Lung (tissue), 12 donors: Measurements from ENCODE around the gene TMEM134. TPM values are rescaled to one million over a fixed set of nuclear protein-coding genes. Genes with fewer than 3 reads are reported as not detected.
A peak's percentile ranks its signal among the peaks of the same experiment; 100 is the strongest.

Experiments
- ATAC-seq: fragments of 200-7000 bp; cut with Tn5 transposase; one replicate; pipeline ENCODE4 v1.9.1; 2020; ENCODE audit warnings: moderate number of reproducible peaks; ENCODE audit not compliant: insufficient read depth, low FRiP score
- DNase-seq, 3 donors: peaks; one replicate each; pipeline ENCODE4 v3.0.0-alpha.2; 2013 to 2017
- H3K27ac ChIP-seq, 2 donors: one replicate each; pipeline ENCODE4 v1.5.1; 2013; ENCODE audit warnings: mild to moderate bottlenecking in 2 of 2, moderate library complexity in 2 of 2, control low read depth in 1 of 2, inconsistent platforms in 1 of 2, low read depth in 1 of 2, low read length in 1 of 2
- H3K27me3 ChIP-seq, 3 donors: one replicate each; pipeline ENCODE4 v1.5.1; 2013; ENCODE audit warnings: low read length in 2 of 3; ENCODE audit not compliant: control insufficient read depth in 3 of 3, insufficient read depth in 3 of 3
- H3K36me3 ChIP-seq, 4 donors: one replicate each; pipeline ENCODE4 v1.5.1; 2013; ENCODE audit warnings: low read length in 4 of 4, mild to moderate bottlenecking in 1 of 4, moderate library complexity in 1 of 4; ENCODE audit not compliant: control insufficient read depth in 4 of 4, insufficient read depth in 4 of 4
- H3K4me1 ChIP-seq, 5 donors: one replicate each; pipeline ENCODE4 v1.5.1; 2013; ENCODE audit warnings: low read length in 5 of 5, mild to moderate bottlenecking in 2 of 5, moderate library complexity in 1 of 5; ENCODE audit not compliant: control insufficient read depth in 5 of 5, insufficient read depth in 5 of 5
- H3K4me3 ChIP-seq: one replicate; pipeline ENCODE4 v1.5.1; 2013; ENCODE audit warnings: mild to moderate bottlenecking, control low read depth, moderate library complexity
- H3K9ac ChIP-seq, 2 donors: one replicate each; pipeline ENCODE4 v1.5.1; 2013; ENCODE audit warnings: low read length in 2 of 2, control low read depth in 1 of 2; ENCODE audit not compliant: insufficient read depth in 1 of 2
- H3K9me3 ChIP-seq, 4 donors: one replicate each; pipeline ENCODE4 v1.5.1; 2013; ENCODE audit warnings: low read length in 3 of 4, mild to moderate bottlenecking in 1 of 4, moderate library complexity in 1 of 4; ENCODE audit not compliant: control insufficient read depth in 4 of 4, insufficient read depth in 3 of 4
- whole genome bisulfite sequencing, 2 donors: extraction: QIAGEN DNeasy Blood & Tissue Kit; methylation state at CpG; one replicate each; pipeline ENCODE4 v1.1.7; 2013; 5-methylcytosine and 5-hydroxymethylcytosine counted together
- polyA plus RNA-seq, 2 donors: library from polyadenylated mRNA; stranded (reverse); fragments of 200-250 nt; gene quantifications; one replicate each; pipeline ENCODE4 v1.2.1, GENCODE V29; 2013
- total RNA-seq, 2 donors: library from RNA; depleted of rRNA in 1 of 2; stranded (reverse); fragments of >200 nt in 1 of 2; gene quantifications; one replicate each; pipeline ENCODE4 v1.2.1, GENCODE V29; 2014 to 2021
- TF ChIP-seq, protein P1 (sequence below): IDR thresholded peaks from 2 replicates; pipeline ENCODE4 v1.5.1; 2012; ENCODE audit warnings: mild to moderate bottlenecking; ENCODE audit errors: control extremely low read depth, extremely low read depth
- donor health status: control.
- donor health status: control.
- donor health status: Bipolar disorder and iron deficiency.
- donor health status: healthy.
- donor health status: DM: yes; HTN: yes; CAD: no.

Gene TMEM134
- total and polyA plus RNA-seq, 4 donors = 32.5 to 91.4 (median 83.1) TPM

GRCh38 chr11:67448220-67448609 is 20.8 kb downstream of the TMEM134 start:
- H3K27ac ChIP-seq = no peak overlapping the region
- no peak for ATAC-seq
- 93 to 94% methylated on average over 7 of the region's 7 CpGs for WGBS, 2 donors
- no peaks in the 10 kb centered on the region for H3K36me3 ChIP-seq
- H3K4me3 ChIP-seq = no peak overlapping the region
- no peak for DNase-seq
- no peaks in the 10 kb centered on the region for H3K9me3 ChIP-seq
- TF ChIP-seq, protein P1, sequence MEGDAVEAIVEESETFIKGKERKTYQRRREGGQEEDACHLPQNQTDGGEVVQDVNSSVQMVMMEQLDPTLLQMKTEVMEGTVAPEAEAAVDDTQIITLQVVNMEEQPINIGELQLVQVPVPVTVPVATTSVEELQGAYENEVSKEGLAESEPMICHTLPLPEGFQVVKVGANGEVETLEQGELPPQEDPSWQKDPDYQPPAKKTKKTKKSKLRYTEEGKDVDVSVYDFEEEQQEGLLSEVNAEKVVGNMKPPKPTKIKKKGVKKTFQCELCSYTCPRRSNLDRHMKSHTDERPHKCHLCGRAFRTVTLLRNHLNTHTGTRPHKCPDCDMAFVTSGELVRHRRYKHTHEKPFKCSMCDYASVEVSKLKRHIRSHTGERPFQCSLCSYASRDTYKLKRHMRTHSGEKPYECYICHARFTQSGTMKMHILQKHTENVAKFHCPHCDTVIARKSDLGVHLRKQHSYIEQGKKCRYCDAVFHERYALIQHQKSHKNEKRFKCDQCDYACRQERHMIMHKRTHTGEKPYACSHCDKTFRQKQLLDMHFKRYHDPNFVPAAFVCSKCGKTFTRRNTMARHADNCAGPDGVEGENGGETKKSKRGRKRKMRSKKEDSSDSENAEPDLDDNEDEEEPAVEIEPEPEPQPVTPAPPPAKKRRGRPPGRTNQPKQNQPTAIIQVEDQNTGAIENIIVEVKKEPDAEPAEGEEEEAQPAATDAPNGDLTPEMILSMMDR = no peak
- no peak overlapping the region for H3K9ac ChIP-seq
- H3K4me1 ChIP-seq = no peaks in the 10 kb centered on the region
- no peaks in the 10 kb centered on the region for H3K27me3 ChIP-seq

DNA sequence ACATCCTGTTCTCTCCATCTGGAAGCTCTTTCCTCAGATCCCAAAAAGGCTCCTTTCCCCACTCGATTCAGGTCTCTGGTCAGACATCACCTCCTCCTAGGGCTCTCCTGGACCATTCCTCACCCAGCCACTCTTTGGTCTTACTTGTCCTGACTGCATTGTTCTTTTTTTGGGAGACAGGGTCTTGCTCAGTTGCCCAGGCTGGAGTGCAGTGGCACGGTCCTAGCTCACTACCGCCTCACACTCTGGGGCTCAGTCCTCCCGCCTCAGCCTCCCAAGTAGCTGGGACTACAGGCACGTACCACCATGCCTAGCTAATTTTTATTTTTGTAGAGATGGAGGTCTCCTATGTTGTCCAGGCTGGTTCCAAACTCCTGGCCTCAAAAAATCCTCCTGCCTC is 23.5 kb downstream of the TMEM134 start:
- Histone ChIP-seq H3K4me3 (no peak overlapping the region), H3K27me3 (no peaks in the 10 kb centered on the region), H3K4me1 (peaks cover 0 to 7% (median 3%) of the 10 kb centered on the region in 5 donors), H3K27ac (no peak overlapping the region), H3K9me3 (no peaks in the 10 kb centered on the region), H3K36me3 (peaks cover 0 to 15% (median 0%) of the 10 kb centered on the region in 4 donors), H3K9ac (no peak overlapping the region)
- ATAC-seq (no peak), DNase-seq (no peak)
- WGBS, 2 donors = 86 to 89% methylated on average over 5 of the region's 5 CpGs
- TF ChIP-seq, protein P1 = no peak

DNA sequence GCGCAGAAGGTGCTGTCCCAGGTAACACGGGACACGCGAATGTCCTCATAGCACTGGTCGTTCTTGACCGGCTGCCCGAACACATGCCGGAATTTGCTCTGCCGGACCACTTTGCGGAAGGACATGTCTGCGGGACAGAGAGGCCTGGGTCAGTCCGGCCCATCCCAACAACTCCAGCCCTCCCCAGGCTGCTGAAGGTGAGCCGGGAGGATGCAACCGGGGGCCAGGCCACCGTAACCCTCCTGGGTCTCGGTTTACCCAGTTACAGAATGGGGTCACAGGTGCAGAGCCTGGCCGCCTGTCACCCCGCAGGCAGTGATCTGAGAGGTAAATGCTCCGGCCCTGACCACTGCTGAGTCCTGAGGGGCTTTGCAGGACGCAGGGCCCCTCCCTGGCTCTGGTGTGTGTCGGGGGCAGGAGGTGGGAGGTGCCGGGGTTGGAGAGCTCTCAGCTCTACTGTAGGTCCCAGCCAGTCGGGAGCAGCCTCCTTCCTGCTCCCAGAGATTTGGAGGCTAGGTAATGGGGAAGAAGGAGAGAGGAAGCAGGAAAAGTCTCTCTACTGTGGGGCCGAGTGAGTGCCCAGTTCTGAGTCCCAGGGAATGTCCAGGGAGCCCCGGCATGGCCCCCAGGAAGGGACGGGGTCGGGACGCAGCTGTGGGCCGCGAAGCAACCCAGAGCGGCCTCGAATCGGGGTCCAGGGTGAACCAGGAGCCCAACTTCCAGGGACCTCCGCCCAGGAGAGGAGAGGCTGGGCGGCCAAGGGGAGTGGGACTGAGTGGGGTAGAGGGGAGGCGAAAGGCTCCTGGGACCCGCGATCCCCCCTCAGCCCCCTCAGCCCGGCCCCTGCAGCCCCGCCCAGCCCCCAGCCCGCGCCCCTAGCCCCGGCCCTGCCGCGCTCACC is 26.3 kb downstream of the TMEM134 start:
- Histone ChIP-seq H3K9me3 (no peaks in the 10 kb centered on the region), H3K9ac (peak overlapping the region in 1 of 2 donors; percentile 39), H3K4me1 (peaks cover 0 to 7% (median 3%) of the 10 kb centered on the region in 5 donors), H3K36me3 (peaks cover 0 to 36% (median 3%) of the 10 kb centered on the region in 4 donors), H3K27me3 (no peaks in the 10 kb centered on the region), H3K4me3 (peak overlapping the region; percentile 79), H3K27ac (peak overlapping the region; percentile 86 to 95)
- ATAC-seq = no peak
- TF ChIP-seq, protein P1 = no peak
- WGBS, 2 donors = 38 to 59% methylated on average over 30 to 45 of the region's 45 CpGs
- DNase-seq = no peak
